Spleen (tissue), 7 donors: ENCODE measurements around the gene TCEA3.

Experiments
- POLR2A ChIP-seq, 3 donors: fragments of 450-650 bp; IDR thresholded peaks; one replicate each; pipeline ENCODE4 v1.5.1; 2017; ENCODE audit warnings: antibody characterized with exemption in 3 of 3, mild to moderate bottlenecking in 1 of 3
- TF ChIP-seq, protein P1 (sequence below), 11 experiments: fragments of 200-600 bp in 7 of 11; fragments of 450-650 bp in 4 of 11; sonication (generic) in 4 of 11; IDR thresholded peaks in 8 of 11; conservative IDR thresholded peaks in 3 of 11; 1 replicate in 7 of 11; 2 replicates in 4 of 11; pipeline versions ENCODE4 v1.4.0 to v1.8.0; 2016 to 2021; ENCODE audit warnings: antibody characterized with exemption in 11 of 11, inconsistent platforms in 4 of 11, mild to moderate bottlenecking in 1 of 11
- donor health status: DM: no; HTN: no; CAD: no; lungs with moderate emphysema.
- donor health status: DM: no; HTN: no; CAD: no.
- donor health status: DM: no; HTN: no; CAD: no.

DNA sequence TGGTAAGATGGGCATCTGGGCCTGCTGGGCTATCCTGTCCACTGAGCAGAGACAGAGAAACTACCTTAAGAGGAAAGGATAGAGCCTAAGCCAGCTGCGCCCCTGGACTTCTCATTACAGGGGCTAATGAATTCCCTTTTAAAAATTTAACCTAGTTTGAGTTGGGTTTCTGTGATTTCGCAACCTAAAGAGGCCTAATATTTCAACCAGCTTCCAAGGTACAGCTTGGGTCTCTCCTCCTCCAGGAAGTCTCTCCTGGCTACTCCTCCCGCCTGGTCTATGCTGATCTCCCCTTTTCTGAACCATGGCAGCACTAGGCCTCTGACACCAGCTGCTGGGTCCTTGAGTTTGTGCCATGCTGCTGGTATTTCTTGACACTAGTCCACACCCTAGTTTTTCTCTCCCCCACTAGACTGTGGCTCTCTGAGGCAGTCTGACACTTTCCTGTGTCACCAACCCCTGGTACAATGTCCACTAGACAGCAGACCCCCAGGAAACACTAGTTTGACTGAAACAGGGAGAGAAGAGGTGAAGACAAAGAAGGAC is 29.0 kb upstream of the TCEA3 start:
- TF ChIP-seq, protein P1, sequence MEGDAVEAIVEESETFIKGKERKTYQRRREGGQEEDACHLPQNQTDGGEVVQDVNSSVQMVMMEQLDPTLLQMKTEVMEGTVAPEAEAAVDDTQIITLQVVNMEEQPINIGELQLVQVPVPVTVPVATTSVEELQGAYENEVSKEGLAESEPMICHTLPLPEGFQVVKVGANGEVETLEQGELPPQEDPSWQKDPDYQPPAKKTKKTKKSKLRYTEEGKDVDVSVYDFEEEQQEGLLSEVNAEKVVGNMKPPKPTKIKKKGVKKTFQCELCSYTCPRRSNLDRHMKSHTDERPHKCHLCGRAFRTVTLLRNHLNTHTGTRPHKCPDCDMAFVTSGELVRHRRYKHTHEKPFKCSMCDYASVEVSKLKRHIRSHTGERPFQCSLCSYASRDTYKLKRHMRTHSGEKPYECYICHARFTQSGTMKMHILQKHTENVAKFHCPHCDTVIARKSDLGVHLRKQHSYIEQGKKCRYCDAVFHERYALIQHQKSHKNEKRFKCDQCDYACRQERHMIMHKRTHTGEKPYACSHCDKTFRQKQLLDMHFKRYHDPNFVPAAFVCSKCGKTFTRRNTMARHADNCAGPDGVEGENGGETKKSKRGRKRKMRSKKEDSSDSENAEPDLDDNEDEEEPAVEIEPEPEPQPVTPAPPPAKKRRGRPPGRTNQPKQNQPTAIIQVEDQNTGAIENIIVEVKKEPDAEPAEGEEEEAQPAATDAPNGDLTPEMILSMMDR (IDR thresholded peaks at IDR 0.05 in 8 of 11, conservative IDR thresholded peaks at IDR 0.05 in 3 of 11): no peak
- no peak for TF ChIP-seq POLR2A (IDR thresholded peaks at IDR 0.05)
